NCI-H1694 treated with DMSO at 0.1 percent for 48 hours (cell line): Measurements from ENCODE around the gene SSU72.
A peak's percentile ranks its signal among the peaks of the same experiment; 100 is the strongest.

Experiments
- DNase-seq: peaks from one replicate; lab custom pipeline; 2025; lab: John Stamatoyannopoulos, UW

SSU72 gene

DNA sequence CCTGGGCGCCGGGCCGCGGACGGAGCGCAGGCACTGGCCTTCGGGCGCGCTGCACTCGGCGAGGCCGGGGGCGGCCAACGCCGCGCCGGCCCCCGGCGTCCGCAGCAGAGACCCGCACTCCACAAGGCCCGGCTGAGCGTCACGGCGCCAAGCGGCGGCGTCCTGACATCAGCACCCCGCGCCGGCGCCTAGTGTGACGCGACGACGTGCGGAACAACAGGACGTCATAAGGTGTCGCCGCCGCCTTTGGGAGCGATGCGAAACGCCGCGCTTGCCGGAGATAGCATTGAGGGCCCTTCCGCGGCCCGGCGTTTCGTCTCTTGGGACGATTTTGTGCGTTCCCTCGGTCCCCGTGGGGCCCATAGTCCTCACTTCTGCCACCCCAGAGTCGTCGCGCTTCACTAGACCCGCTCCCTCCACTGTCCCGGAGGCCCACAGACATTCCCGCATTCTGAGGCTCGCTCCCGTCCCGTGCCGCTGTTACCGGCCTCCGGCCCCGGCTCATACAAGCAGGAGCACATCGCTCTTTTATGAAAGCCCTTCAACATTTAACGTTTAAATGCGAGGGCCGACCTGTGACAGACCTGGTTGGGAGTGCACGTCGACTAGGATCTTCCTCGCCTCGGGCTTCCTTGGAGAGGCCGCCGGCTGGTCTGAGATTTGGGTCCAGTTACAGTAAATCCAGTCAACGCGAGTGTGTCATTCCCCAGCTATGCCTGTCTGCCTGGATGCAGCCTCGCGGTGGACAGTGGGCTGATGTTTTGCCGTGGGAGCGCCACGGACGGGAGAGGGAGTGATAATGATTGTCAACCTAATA is at the start of gene SSU72:
Gene SSU72, minus strand, starts transcription at position 143 of the 817 bp plus-strand sequence. CDS start 306 bp downstream, outside the sequence.
- peak; percentile 78 for DNase-seq

DNA sequence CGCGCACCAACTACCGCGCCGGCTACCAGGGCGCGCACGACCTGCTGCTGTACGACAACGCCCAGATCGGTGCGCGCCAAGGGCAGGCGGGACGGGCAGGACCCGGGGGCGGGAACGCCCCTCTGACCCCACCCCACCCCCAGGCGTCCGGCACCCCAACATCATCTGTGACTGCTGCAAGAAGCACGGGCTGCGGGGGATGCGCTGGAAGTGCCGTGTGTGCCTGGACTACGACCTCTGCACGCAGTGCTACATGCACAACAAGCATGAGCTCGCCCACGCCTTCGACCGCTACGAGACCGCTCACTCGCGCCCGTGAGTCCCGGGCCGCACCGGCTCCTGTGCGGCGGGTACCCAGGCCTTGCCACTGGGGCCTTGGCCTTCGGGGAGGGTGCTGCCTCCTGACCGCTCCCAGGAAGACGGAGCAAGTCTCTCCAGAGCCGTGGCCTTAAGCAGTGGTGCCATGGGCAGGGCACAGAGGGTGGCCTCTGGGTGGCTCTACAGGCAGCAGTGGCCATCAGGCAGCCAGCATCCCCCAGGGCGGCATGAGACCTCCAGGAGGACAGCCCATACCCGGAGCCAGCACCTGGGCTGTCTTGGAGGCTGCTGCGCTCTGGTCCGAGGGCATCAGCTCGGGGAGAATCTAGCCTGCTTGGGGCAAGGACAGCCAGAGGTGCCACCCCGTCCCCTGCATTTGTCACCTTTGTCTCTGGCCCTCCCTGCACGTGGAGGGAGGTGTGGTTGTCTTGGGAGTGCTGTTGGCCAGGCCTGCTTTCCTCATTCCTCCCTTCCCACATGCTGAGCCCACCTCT is 49.2 kb upstream of the SSU72 start:
- no peak for DNase-seq

GRCh38 chr1:1623181-1623630 is 48.5 kb upstream of the SSU72 start:
- DNase-seq, result no peak

GRCh38 chr1:1622788-1623094 is 48.1 kb upstream of the SSU72 start:
- no peak for DNase-seq

DNA sequence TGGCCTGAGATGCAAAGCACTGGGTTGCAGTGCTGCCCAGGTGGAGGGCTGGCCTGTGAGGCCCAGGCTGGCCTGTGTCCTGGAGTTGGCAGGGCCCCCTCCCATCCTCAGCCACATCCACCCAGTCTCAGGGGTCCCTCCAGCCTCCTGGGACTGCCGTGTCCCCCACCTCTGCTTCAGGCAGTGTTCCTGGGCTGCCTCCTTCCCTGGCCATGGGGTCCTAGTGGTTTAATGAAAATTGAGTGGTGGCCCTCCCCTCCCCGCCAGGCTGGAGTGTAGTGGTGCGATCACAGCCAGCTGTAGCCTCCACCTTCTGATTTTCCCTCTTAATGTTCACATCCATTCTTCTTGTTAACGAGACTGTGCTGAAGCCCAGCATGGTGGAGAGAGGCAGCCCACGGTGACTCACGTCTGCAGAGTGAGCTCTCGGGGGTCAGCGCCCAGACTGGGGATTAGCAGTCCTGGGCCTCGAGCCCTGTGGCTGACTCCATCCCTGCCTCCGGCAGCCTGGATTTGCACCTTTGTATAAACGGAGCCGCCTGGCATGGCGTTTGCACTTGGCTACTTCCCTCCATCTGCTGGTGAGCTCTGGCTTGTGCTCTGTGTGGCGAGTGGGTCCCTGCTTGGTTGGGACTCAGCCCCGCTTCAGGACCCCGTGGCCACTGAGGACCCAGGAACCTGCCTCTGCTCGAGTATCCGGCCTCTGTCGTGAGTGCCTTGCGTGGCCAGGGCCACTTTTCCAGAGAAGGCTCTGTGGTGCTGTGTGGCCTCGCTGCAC is 47.5 kb upstream of the SSU72 start:
- no peak for DNase-seq

DNA sequence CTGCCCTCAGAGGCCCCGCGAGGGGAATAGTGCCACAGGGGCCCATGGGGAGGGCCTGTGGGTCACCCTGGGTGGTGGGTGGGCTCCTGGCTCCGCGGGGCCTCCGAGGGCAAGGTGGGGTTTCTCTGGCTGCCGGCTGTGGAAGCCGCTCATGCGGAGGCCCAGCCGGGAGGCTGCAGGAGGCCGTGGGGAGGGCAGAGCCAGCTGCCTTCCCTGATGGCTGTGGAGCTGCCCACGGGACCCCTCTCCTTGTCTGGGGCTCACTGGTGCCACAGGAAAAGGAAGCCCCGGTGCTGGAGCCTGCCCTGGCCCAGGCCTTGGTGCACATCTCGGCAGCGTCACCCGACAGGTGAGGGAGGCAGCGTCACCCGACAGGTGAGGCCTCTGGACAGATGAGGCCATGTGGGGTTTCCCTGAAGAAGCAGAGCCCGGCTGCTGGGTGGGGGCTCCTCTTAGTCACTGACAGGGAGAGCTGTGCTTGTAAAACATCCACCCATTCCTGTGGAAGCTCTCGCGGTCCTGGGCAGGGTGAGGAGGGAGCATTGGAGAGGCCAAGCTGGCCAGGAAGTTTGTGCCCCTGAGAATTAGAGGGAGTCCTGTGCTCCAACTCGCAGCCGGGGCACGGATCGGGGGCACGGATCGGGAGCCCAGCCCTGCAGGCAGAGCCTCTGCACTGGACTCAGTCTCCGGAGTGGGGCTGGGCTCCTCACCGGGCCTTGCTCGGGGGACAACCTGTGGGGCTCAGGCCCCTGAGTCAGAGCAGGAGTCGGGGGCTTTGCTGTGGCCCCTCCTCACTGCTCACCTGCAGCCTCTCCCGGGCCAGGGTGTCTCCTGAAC is 46.7 kb upstream of the SSU72 start:
- no peak for DNase-seq

DNA sequence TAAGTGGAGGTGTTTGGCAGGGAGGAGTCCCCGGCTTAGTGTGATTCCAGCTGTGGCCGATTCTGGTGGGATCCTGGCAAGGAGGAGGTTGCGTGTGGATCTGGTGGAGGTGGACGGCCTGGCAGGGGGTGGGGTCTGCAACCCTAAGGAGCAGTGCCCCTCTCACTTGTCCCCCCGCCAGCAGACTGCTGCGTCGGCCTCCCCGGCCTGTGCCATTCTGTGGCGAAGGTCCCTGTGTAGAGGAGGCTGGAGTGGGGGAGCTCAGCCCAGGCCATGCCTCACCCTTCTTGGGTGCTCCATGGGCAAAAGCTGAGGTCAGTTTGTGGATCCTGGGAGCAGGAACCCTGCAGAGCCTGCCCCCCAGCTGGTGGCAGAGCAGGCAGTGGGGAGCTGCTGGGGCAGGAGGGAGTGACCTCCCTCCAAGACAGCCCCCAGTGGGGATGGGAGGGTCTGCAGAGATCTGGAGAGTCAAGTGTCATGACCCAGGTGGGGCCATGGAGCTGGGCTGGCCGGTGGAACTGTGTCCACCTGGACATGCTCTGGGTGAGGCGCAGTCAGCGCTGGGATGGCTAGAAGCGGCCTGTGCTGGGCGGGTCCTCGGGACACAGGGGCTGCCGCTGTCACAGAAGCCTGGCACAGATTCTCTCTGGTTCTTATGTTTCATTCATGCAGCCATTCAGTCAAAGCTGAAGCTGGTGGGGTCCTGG is 45.9 kb upstream of the SSU72 start:
- DNase-seq, result no peak

DNA sequence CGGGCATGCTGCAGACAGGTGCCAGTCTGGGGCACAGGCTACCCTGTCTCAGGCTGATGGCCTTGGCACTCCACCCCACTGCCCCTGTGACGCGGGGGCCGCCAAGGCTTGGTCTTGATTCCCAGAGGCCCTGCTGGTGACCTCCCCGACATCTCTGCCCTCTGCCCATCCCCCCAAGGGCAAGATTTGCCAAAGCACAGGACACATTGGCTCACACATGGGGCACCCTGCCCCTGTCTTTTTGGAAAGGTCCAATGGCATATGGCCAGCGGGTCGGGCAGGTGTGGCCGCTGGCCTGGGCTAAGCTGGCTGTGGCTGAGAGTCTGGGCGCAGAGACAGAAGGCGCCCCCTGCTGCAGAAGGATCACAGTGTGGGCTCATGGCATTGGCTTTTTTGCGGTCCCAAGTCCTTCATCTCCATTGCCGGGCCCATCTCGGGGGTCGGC is 45.3 kb upstream of the SSU72 start:
- no peak for DNase-seq

- DNase-seq, result no peak
Observed at GRCh38 chr1:1618396-1619068, 43.9 kb upstream of the SSU72 start.

DNA sequence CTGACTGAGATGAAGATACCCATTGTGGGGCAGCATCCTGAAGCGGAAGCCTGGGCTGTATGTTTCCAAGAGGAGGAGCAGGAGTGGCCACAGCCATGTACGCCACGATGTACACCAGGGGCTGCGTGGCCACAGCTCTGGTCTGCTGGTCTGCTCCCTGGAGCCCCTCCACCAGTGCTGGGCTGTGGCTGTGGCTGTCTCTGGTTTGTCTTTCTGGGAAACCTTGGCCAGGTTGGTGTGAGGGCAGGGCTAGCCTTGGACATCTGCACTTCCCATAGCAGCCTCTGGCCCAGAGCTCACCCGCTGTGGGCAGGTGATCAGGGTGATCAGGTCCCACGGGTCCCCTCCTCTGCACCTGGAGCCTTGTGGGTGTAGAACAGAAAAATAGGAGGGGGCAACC is 43.3 kb upstream of the SSU72 start:
- no peak for DNase-seq

DNA sequence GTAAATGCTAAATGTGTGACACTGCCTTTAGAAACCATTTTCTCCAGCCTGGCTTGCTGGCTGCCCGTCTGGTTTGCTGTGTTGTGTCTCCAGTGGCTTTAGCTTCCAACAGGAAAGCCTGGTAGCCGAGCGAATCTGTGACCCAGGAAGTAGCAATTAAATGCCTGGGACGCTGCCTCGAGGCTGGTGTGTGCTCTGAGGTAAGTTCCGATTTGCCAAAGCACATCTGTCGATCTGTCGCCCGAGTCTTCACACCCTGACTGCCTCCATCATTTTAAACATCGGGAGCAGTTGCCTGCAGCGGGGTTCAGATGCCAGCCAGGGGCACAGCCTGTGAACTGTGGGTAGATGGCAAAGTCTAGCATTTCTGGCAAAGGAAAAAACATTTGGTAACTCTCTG is 42.9 kb upstream of the SSU72 start:
- DNase-seq, result no peak

GRCh38 chr1:1616838-1617237 is 42.2 kb upstream of the SSU72 start:
- DNase-seq, result no peak

DNA sequence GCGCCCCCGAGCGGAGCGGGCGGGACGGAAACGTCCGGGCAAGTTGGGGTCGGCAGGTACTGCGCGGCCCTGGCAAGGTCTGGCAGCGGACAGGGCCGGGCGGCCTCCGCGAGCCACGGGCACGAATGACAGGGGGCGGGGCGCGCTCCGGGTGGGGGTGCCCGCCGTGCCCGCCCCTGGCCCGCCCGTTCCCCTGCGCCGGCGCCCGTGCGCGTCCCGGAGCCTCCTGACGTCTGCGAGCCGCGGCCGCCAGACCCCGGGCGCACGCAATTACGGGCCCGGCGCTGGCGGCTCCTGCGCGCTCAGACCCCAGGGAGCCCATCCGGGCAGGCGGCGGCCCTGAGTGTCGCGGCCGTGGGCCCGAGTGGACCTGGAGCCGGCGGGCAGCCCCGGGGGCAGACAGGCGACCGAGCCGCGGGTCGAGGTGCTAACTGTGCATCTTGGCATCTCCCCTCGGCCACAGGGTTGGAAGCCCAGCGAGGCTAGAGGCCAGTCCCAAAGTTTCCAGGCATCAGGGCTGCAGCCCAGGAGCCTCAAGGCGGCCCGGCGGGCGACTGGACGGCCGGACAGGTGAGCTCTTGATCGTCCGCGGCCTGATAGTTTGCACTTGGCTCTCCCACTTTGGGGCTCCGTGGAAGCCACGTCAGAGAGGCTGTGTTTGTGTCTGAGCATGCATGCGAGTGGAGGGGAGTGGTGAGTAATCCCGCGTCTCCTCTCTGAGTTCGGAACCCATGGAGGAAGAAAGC is 41.6 kb upstream of the SSU72 start:
- DNase-seq, result no peak

- peak; percentile 93 for DNase-seq
Observed at GRCh38 chr1:1615256-1616044, 40.8 kb upstream of the SSU72 start, which contains the start of gene MIB2. TSS of gene MIB2 (plus strand) at chr1:1615500. CDS start at chr1:1623453, 7,953 bp downstream.

- DNase-seq, result no peak
Observed at GRCh38 chr1:1614954-1615255, 40.2 kb upstream of the SSU72 start.

DNA sequence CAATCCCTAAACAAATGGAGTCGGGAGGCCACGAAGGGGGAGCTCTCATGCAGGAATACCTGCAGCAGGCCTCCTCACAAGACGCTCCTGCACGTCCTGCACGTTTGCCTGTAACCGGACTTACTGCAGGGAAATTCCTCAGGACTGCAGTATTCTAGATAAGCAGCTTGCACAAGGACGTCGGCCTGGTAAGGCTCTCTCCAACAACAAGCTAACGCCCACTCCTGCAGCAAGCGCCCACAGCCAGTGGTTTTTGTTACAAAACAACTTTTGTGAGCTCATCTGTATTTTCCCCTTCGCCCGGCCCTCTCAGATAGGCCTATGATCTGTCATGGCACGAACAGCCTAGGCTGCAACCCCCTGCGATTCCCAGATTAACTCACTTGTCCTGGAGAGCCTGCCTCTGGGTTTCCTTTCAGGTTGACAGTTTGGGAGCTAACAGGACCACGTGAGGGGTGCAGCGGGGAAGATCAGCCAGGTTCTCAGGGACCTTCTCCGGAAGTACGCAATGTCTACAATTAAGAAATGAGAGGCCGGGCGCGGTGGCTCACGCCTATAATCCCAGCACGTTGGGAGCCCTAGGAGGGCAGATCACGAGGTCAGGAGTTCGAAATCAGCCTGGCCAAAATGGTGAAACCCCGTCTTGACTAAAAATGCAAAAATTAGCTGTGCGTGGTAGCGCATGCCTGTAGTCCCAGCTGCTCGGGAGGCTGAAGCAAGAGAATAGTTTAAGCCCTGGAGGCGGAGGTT is 39.7 kb upstream of the SSU72 start:
- DNase-seq, result no peak

GRCh38 chr1:1613509-1614082 is 38.9 kb upstream of the SSU72 start:
- DNase-seq, result no peak

DNA sequence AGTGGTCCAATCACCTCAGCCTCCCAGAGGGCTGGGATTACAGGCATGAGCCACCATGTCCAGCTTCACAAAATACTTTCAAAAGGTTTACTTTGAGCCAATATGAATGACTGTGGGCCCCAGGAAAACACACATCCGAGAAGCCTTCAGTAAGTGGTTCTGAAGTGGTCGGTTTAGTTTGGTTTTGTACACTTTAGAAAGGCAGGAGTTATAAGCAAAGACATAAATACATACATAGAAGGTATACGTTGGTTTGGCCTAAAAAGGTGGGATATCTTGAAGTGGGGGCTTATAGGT is 37.4 kb upstream of the SSU72 start:
- DNase-seq, result no peak
